NB4 (cell line): ENCODE results near the gene EIF2AK2.
A peak's percentile ranks its signal among the peaks of the same experiment; 100 is the strongest.
"Not testable (repeated sequence)": the region's sequence is repeated elsewhere in the genome, so short reads cannot be mapped to it uniquely, and the experiment has no call there.

Experiments
- DNase-seq: peaks from one replicate; pipeline ENCODE4 v3.0.0; 2010; ENCODE audit warnings: low read depth
- H3K4me3 ChIP-seq: one replicate; pipeline ENCODE4 v1.5.1; 2011; ENCODE audit warnings: mild to moderate bottlenecking, low read depth, low read length, moderate library complexity
- CTCF ChIP-seq: IDR thresholded peaks from one replicate; pipeline ENCODE4 v1.5.1; 2012; ENCODE audit warnings: low read depth, low read length
- MAX ChIP-seq: IDR thresholded peaks from 2 replicates; pipeline ENCODE4 v1.6.1; 2011; ENCODE audit warnings: low read depth, low read length
- MYC ChIP-seq: IDR thresholded peaks from 2 replicates; pipeline ENCODE4 v1.6.1; 2011; ENCODE audit warnings: low read depth, low read length
- POLR2A ChIP-seq: IDR thresholded peaks from 2 replicates; pipeline ENCODE4 v1.6.1; 2011; ENCODE audit warnings: mild to moderate bottlenecking; ENCODE audit not compliant: insufficient read length; ENCODE audit errors: extremely low read depth

The EIF2AK2 gene

GRCh38 chr2:37156857-37157714, at the start of gene EIF2AK2:
EIF2AK2 (minus strand) TSS chr2:37156980; CDS start chr2:37147806, 9,174 bp downstream.
- DNase-seq = peak; percentile 92

GRCh38 chr2:37205689-37206341, 49.0 kb upstream of the EIF2AK2 start:
- TF ChIP-seq POLR2A (no peak), MYC (no peak), MAX (no peak), CTCF (no peak)
- DNase-seq = no peak
- H3K4me3 ChIP-seq = no peak overlapping the region

More at GRCh38 chr2:37156857-37157714, at the start of gene EIF2AK2:
- peak; percentile 42 for TF ChIP-seq POLR2A
- no peak for TF ChIP-seq CTCF
- peak; percentile 62; the same call in 1 of the 2 replicates for TF ChIP-seq MAX
- peak; percentile 58; the same call in 1 of the 2 replicates for TF ChIP-seq MYC
- peak within 1 kb of the TSS; percentile 93 for H3K4me3 ChIP-seq

- not testable (repeated sequence) for DNase-seq, H3K4me3 ChIP-seq
Observed at GRCh38 chr2:37205071-37205661, 48.4 kb upstream of the EIF2AK2 start.

GRCh38 chr2:37203708-37204107, 46.9 kb upstream of the EIF2AK2 start:
- TF ChIP-seq CTCF = no peak
- no peak for TF ChIP-seq MAX
- TF ChIP-seq MYC = no peak
- no peak for TF ChIP-seq POLR2A
- DNase-seq = no peak
- H3K4me3 ChIP-seq = no peak overlapping the region

GRCh38 chr2:37201766-37202165, 45.0 kb upstream of the EIF2AK2 start:
- no peak overlapping the region for H3K4me3 ChIP-seq
- TF ChIP-seq CTCF = peak; percentile 1
- 0 out of 2 replicates have a peak, but pooled peaks have one; percentile 11 for TF ChIP-seq MAX
- TF ChIP-seq MYC = no peak
- peak; percentile 69 for DNase-seq

GRCh38 chr2:37201208-37201607, 44.4 kb upstream of the EIF2AK2 start:
- TF ChIP-seq MAX = no peak
- no peak for TF ChIP-seq POLR2A
- no peak for TF ChIP-seq MYC
- no peak for TF ChIP-seq CTCF
- DNase-seq = no peak
- no peak overlapping the region for H3K4me3 ChIP-seq
